GM21529 (cell line): ENCODE measurements around the gene ZNF101.
"Not testable (repeated sequence)": the region's sequence is repeated elsewhere in the genome, so short reads cannot be mapped to it uniquely, and the experiment has no call there.

Experiments
- ATAC-seq: cut with Tn5 transposase; IDR thresholded peaks from one replicate; pipeline ENCODE4 v1.9.1; 2021; ENCODE audit not compliant: unreplicated experiment

The ZNF101 gene

GRCh38 chr19:19659646-19660245 is 8.9 kb upstream of the ZNF101 start:
- no peak for ATAC-seq

GRCh38 chr19:19661141-19661674 is 7.4 kb upstream of the ZNF101 start:
- ATAC-seq: no peak

GRCh38 chr19:19661675-19662251 is 6.9 kb upstream of the ZNF101 start:
- ATAC-seq: peak; percentile 46

- ATAC-seq: no peak
These were observed 6.3 kb upstream of the ZNF101 start for GRCh38 chr19:19662344-19662743.

GRCh38 chr19:19662871-19663255 is 5.8 kb upstream of the ZNF101 start:
- no peak for ATAC-seq

- ATAC-seq: peak; percentile 57
These were observed 5.2 kb upstream of the ZNF101 start, which contains the start of gene ATP13A1 for GRCh38 chr19:19663256-19664120. Gene ATP13A1 (minus strand): TSS chr19:19663676. CDS start chr19:19663666, 10 bp downstream.

GRCh38 chr19:19665420-19665948 is 3.2 kb upstream of the ZNF101 start:
- ATAC-seq: not testable (repeated sequence)

- no peak for ATAC-seq
These were observed 1.5 kb downstream of the ZNF101 start for GRCh38 chr19:19670070-19670551.

GRCh38 chr19:19672816-19673215 is 4.2 kb downstream of the ZNF101 start:
- no peak for ATAC-seq

GRCh38 chr19:19674315-19674714 is 5.7 kb downstream of the ZNF101 start:
- ATAC-seq: no peak

GRCh38 chr19:19677579-19677978 is 8.9 kb downstream of the ZNF101 start:
- ATAC-seq: no peak

- ATAC-seq: no peak
These were observed 10.8 kb downstream of the ZNF101 start for GRCh38 chr19:19679176-19680073.

GRCh38 chr19:19686119-19686518 is 17.5 kb downstream of the ZNF101 start:
- not testable (repeated sequence) for ATAC-seq

GRCh38 chr19:19686580-19686979 is 17.9 kb downstream of the ZNF101 start:
- no peak for ATAC-seq

- ATAC-seq: no peak
These were observed 18.5 kb downstream of the ZNF101 start for GRCh38 chr19:19687090-19687489.

- not testable (repeated sequence) for ATAC-seq
These were observed 20.4 kb downstream of the ZNF101 start for GRCh38 chr19:19689023-19689422.

- ATAC-seq: no peak
These were observed 23.0 kb downstream of the ZNF101 start for GRCh38 chr19:19691683-19692082.

GRCh38 chr19:19696386-19696785 is 27.7 kb downstream of the ZNF101 start:
- ATAC-seq: no peak

GRCh38 chr19:19697589-19697988 is 28.9 kb downstream of the ZNF101 start:
- no peak for ATAC-seq

GRCh38 chr19:19700493-19700892 is 31.9 kb downstream of the ZNF101 start:
- ATAC-seq: not testable (repeated sequence)
